Neural cell (in vitro differentiated cells): ENCODE data around the gene OR10P1.

ENCODE experiments used
- EP300 ChIP-seq: fragments of 450-650 bp; conservative IDR thresholded peaks from 2 replicates; pipeline ENCODE4 v1.6.1; 2014; ENCODE audit warnings: antibody characterized with exemption, mild to moderate bottlenecking, moderate library complexity; ENCODE audit not compliant: poor library complexity, severe bottlenecking
- EZH2 ChIP-seq: fragments of 200-600, 300-800 bp; shearing (Covaris generic), sonication (generic); IDR thresholded peaks from 2 replicates; pipeline ENCODE4 v1.6.1; 2014; ENCODE audit warnings: antibody characterized with exemption, low read length, borderline replicate concordance, mild to moderate bottlenecking; ENCODE audit not compliant: insufficient read depth, poor library complexity, severe bottlenecking
- POLR2AphosphoS5 ChIP-seq: IDR thresholded peaks from 2 replicates; pipeline ENCODE4 v1.6.1; 2012
- TAF1 ChIP-seq: IDR thresholded peaks from 2 replicates; pipeline ENCODE4 v1.6.1; 2012; ENCODE audit warnings: low read depth
- TF ChIP-seq, protein P1 (sequence below): fragments of 450-650 bp; IDR thresholded peaks from 2 replicates; pipeline ENCODE4 v1.5.1; 2014; ENCODE audit warnings: antibody characterized with exemption, mild to moderate bottlenecking, moderate library complexity; ENCODE audit not compliant: poor library complexity, severe bottlenecking

DNA sequence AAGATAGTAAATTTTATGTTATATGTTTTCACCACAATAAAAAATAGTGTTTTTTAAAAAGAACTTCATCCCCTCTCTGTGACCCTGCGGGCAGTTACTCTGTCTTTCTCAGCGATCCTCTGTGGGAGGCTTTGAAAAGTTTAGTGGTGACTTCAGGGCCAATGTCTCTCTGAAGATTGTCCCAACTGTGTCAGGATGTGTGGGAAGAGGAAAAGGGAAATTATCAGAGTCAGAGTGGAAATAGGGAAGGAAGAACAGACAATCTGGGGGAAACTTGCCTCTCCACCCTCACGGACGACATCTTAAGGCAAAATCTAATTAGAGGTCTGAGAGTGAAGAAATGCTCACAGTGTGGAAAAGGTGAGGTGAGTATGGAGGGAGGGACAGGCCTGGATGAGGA is 3.5 kb upstream of the OR10P1 start:
- TF ChIP-seq, protein P1, sequence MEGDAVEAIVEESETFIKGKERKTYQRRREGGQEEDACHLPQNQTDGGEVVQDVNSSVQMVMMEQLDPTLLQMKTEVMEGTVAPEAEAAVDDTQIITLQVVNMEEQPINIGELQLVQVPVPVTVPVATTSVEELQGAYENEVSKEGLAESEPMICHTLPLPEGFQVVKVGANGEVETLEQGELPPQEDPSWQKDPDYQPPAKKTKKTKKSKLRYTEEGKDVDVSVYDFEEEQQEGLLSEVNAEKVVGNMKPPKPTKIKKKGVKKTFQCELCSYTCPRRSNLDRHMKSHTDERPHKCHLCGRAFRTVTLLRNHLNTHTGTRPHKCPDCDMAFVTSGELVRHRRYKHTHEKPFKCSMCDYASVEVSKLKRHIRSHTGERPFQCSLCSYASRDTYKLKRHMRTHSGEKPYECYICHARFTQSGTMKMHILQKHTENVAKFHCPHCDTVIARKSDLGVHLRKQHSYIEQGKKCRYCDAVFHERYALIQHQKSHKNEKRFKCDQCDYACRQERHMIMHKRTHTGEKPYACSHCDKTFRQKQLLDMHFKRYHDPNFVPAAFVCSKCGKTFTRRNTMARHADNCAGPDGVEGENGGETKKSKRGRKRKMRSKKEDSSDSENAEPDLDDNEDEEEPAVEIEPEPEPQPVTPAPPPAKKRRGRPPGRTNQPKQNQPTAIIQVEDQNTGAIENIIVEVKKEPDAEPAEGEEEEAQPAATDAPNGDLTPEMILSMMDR: no peak
- no peak for TF ChIP-seq POLR2AphosphoS5
- TF ChIP-seq EP300: no peak
- no peak for TF ChIP-seq EZH2
- no peak for TF ChIP-seq TAF1
